ENCODE results near the gene ARHGEF10L.
A peak's percentile ranks its signal among the peaks of the same experiment; 100 is the strongest.
"Not testable (repeated sequence)": the region's sequence is repeated elsewhere in the genome, so short reads cannot be mapped to it uniquely, and the experiment has no call there.

The ARHGEF10L gene, protein sequence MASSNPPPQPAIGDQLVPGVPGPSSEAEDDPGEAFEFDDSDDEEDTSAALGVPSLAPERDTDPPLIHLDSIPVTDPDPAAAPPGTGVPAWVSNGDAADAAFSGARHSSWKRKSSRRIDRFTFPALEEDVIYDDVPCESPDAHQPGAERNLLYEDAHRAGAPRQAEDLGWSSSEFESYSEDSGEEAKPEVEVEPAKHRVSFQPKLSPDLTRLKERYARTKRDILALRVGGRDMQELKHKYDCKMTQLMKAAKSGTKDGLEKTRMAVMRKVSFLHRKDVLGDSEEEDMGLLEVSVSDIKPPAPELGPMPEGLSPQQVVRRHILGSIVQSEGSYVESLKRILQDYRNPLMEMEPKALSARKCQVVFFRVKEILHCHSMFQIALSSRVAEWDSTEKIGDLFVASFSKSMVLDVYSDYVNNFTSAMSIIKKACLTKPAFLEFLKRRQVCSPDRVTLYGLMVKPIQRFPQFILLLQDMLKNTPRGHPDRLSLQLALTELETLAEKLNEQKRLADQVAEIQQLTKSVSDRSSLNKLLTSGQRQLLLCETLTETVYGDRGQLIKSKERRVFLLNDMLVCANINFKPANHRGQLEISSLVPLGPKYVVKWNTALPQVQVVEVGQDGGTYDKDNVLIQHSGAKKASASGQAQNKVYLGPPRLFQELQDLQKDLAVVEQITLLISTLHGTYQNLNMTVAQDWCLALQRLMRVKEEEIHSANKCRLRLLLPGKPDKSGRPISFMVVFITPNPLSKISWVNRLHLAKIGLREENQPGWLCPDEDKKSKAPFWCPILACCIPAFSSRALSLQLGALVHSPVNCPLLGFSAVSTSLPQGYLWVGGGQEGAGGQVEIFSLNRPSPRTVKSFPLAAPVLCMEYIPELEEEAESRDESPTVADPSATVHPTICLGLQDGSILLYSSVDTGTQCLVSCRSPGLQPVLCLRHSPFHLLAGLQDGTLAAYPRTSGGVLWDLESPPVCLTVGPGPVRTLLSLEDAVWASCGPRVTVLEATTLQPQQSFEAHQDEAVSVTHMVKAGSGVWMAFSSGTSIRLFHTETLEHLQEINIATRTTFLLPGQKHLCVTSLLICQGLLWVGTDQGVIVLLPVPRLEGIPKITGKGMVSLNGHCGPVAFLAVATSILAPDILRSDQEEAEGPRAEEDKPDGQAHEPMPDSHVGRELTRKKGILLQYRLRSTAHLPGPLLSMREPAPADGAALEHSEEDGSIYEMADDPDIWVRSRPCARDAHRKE (N-terminal part only)

DNA sequence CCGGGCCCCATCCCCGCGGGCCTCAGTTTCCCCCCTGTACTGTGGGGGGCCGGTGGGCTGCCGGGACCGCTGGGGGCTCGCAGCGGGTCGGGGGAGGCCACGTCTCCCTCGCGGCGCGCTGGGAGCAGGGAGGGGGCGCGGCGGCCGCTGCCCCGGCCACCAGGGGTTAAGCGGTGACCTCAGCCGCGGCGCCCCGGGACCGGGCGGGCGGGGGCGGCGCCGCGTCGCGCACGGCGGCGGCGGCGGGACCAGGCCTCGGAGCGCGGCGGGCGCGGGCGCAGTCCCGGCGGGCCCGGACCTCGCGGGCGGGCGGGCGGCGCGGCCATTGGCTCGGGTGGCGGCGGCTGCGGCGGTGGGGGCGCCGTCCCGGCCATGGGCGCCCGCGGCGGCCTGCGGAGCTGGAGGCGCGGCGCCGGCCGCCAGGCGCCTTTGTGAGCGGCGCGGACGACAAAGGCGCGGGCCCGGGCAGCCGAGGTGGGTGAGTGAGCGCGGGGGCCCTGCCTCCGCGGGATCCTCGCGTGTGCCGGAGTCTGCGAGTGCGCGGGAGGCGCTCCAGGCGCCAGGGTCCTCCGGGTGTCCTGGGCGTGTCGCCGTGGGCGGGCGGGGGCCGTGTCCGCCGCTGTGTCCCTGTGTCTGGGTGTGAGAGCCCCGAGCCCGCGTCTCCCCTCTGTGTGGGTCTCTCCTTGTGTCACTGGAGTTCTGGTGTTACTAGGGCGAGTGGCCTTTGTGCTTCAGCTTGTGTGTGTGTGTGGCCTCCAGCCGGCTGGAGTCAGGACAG, at the start of gene ARHGEF10L:
TSS of gene ARHGEF10L (plus strand) at position 222 of the 778 bp plus-strand sequence. CDS start 40,898 bp downstream, outside the sequence.
- DNase-seq (ENCODE audit: low read depth in 2 of 2): no peak

DNA sequence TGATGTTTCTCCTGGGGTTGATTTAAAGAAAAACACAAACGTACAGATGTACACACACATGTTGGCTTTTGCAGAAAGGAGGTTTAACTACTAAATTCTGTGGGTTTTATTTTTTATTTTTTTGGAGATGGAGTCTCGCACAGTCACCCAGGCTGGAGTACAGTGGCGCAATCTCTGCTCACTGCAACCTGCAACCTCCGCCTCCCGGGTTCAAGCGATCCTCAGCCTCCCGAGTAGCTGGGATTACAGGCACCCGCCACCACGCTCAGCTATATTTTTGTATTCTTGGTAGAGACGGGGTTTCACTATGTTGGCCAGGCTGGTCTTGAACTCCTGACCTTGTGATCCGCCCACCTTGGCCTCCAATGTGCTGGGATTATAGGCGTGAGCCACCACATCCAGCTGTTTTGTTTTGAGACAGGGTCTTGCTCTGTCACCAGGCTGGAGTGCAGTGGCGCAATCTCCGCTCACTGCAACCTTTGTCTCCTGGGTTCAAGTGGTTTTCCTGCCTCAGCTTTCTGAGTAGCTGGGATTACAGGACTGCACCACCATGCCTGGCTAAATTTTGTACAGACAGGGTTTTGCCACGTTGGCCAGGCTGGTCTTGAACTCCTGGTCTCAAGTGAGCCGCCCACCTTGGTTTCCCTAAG, 49.6 kb upstream of the ARHGEF10L start:
- not testable (repeated sequence) for DNase-seq (ENCODE audit: low read depth in 2 of 2)

DNA sequence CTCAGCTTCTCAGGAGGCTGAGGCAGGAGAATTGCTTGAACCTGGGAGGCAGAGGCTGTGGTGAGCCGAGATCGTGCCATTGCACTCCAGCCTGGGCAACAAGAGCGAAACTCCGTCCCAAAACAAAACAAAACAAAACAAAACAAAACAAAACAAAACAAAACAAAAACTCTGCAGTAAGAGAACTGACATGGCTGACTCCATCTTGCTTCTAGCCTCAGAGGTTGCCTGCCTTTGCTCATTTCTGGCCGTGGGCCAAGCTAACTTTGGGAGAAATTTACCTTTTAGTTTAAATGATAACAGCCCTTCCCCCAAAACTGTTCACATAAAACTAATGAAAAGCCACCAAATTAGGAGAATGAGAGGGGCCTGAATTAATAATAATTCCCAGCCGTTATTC, 48.8 kb upstream of the ARHGEF10L start:
- DNase-seq (ENCODE audit: low read depth in 2 of 2): not testable (repeated sequence)

DNA sequence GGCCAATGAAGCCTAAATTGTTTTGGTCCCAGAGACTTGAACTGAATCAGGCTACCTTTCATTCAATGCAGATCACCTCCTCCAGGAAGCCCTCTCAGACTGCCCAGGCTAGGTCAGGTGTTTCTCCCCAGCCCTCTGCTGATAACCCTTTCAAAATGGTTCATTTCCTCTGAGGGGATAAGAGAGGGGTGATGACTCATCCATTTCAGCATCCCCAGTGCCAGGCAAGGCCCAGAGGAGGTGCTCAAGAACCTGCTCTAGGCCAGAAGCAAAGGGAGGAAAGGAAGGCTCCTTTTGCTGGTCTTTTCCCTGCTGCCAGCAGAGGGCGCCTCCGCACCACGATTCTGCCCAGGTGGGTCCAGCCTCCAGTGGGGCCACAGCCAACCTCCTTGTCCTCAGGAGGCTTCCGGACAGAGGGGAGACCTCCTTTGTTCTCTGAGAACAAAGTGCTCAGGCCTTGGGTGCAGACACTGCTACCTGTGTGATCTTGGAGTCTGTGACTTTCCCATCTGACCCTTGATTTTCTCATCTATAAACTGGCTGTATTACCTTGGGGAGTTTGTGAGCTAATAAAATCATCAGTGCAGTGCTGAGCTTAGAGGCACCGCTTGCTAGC, 45.3 kb upstream of the ARHGEF10L start:
- DNase-seq (ENCODE audit: low read depth in 2 of 2): peak; percentile 16 to 41

DNA sequence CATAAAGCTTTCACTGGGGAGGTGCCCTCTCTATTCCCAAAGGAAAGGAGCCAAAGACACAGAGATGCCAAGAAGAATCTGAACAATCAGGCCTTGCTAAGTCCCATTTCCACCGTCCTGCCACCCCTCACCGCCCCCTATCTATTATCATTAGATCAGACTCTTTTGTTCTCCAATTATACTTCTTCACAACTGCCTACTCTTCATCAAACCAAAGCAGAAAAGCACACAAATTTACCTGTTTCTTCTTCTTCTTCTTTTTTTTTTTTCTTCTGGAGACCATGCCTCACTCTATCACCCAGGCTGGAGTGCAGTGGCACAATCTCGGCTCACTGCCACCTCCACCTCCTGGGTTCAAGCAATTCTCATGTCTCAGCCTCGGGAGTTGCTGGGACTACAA, 43.1 kb upstream of the ARHGEF10L start:
- no peak for DNase-seq (ENCODE audit: low read depth in 2 of 2)

DNA sequence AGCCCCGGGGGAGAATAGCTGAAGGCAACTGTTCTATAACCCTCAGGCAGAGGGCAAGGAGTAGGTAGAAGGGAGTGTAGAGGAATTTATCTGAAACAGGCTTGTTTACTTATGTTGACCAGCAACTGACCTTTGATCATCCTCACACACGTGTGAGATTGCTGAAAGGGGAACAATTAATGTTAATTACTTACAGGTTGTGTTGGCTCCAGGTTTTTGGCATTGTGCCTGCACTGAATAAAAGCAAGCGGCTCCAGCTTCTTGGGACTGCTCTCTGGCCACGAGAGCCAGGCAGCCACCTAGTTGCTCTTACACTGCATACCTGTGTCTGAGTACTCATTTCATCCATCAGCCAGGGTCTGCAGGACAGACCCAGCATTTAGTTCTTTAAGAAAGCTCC, 41.3 kb upstream of the ARHGEF10L start:
- no peak for DNase-seq (ENCODE audit: low read depth in 2 of 2)

DNA sequence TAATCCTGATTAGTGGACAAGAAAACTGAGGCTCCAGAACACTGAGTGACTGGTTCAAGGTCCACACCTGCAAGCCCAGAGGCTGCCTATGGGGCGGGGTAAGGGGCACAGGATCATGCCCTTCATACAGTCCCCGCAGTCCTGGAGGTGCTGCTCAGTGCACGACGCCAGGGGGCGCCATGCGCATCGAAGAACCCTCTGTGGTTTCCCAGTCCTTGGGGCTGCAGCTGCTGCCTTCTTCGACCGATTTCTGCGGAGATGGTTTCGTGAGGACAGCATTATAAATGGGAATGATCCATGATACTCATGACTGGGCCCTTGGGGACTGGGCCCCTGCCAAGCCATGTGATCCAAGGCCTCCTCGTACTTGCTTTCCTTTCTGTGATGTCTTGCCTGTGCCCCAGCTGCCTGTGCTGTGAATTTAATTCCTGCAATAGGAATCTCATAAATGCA, 37.1 kb upstream of the ARHGEF10L start:
- peak in 1 of 2 donors; percentile 8 for DNase-seq (ENCODE audit: low read depth in 2 of 2)

DNA sequence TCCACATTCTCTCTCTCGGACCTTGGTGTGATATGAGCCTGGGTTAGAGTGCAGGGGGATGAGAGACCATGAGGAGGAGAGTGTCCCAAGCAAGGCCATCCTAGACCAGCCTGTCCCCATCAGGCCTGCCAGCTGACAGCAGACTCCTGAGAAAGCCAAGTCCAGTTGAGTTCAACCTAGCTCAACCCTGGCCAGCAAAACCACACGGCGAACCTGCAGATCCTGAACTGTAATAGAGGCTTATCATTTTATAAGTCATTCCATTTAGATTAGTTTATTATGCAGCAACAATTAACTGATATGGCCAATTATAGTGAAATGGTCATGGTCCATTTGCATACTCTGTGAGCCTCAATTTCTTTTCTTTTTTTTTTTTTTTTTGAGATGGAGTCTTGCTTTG, 36.4 kb upstream of the ARHGEF10L start:
- no peak for DNase-seq (ENCODE audit: low read depth in 2 of 2)

DNA sequence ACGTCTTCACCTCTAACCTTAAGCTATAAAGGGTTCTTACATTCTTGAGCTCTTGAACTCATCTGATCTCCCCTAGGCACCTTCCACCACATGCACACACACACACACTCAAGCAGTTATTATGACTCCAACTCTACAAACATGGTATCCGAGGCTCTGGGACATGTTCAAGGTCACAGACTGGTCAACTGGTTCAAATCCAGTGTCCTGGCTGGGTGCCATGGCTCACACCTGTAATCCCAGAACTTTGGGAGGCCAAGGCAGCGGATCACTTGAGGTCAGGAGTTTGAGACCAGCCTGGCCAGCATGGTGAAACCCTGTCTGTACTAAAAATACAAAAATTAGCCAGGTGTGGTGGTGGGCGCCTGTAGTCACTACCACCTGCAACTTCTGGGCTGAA, 32.3 kb upstream of the ARHGEF10L start:
- not testable (repeated sequence) for DNase-seq (ENCODE audit: low read depth in 2 of 2)

DNA sequence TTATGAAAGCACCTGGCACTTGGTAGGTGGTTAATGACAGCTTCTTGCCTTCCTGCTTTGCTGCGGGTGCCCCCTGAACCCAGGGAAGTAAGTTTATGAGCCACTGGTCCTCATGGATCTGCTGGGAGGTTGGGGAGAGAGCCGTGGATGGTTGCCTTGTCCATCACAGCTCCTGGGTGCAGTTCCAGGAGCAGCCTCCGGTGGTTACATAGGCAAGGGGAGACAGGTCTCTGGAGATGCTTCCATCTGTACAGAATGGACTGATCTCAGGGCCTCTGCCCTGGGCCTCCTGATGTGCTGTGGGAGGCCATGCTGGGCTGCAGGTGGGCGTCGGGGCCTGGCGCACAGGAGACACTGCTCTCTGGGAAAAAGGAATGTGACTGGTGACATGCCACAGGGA, 31.6 kb upstream of the ARHGEF10L start:
- DNase-seq (ENCODE audit: low read depth in 2 of 2): no peak

DNA sequence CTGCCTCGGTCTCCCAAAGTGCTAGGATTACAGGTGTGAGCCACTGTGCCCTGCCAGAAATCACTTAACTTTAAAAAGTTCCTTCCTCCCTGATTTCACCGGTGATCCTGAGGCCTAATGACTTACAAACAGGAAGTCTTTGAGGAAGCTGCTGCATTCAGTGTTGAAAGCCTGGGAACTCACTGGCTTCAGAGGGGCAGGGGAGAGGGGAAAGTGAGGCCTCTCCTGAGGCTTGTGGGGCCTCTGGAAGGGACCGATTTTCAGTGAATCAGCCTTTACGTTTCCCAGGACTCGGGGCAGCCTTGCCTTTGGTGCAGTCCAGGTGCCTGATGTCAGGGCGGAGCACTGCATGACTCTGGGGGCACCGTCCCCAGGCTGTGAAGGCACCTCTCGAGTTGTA, 30.1 kb upstream of the ARHGEF10L start:
- no peak for DNase-seq (ENCODE audit: low read depth in 2 of 2)

DNA sequence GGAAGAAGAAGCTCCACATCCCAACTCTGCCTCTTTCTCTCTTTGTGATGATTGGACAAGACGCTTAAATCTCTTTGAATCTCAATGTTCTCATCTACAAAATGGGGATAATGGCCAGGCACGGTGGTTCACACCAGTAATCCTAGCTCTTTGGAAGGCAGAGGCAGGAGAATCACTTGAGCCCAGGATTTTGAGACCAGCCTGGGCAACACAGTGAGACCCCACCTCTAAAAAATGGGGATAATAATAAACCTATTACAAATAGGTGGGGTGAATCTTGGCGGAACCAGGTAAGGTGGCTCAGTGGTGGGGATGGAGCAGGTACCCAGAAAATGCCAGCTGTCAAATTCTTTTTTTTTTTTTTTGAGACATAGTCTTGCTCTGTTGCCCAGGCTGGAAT, 29.4 kb upstream of the ARHGEF10L start:
- DNase-seq (ENCODE audit: low read depth in 2 of 2): no peak

DNA sequence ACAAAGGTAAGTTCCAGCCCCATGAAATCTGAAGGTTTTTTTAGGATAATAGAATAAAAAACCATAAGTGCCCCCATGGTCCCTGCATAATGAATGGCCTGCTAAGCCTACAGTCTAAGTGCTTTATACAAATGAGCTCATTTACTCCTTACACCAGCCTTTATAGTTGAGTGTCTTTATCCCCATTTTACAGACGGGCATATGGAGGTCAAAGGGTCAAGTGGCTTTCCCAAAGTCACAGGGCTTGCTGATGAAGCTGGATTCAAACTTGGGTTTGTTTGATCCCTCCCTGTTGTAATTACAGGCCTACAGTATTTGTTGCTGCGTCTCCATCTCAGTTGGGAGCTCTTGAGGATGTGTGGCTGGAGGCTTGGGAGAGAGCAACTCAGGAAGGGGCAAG, 28.3 kb upstream of the ARHGEF10L start:
- no peak for DNase-seq (ENCODE audit: low read depth in 2 of 2)

DNA sequence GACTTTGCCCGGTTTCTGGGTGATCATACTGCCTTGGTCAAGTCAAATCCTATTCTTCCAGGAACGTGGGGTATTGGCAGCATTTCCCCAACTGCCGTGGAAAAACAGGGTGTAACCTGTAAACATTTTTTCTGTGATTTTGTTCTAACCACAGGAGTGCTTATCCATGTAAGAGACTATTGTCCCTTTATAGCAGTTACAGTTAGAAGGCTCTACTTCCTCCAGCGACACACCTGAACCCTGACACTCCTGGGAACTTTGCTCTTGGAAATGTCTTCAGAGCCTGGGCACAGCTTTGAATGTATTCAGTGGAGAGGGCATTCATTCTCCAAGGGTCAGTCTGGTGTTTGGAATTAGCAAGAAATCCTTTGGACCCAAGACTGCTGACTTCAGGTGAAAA, 26.4 kb upstream of the ARHGEF10L start:
- no peak for DNase-seq (ENCODE audit: low read depth in 2 of 2)

DNA sequence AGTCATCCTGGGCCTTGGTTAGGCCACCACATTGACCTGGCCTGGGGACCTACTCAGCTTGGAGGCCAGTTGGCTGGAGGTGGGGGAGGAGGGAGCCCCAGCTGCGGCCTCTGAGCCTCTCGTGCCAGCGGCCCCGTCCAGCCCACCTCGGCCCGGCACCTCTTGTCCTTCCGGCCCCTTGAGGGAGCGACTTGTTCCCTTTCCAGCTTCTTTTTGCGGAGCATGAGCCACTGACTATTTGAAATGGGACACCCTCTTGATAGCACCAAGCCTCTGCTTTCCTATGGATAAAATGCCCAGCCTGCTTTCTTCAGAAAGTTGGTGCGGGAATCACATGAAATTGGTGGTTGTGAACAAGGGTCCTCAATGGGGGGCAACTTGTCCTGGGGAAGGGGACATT, 24.7 kb upstream of the ARHGEF10L start:
- no peak for DNase-seq (ENCODE audit: low read depth in 2 of 2)

DNA sequence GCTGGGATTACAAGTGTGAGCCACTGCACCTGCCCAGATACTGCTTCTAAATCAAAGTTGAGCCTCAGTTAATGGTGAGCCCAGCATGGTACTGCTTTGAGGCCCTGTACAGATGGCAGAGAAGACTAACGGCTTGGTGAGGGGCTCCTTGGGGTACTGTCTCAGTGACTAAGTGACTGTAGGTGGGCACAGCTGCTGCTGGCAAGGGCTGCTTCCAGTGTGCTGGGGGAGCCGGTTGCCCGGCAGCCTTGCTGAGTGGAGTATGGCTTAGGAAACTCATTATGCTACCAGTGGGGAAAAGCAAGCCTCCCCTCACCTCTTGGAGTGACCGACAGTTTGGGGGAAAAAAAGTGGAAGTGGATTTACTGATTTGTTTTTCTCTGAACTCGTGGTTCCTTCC, 23.6 kb upstream of the ARHGEF10L start:
- DNase-seq (ENCODE audit: low read depth in 2 of 2): no peak

DNA sequence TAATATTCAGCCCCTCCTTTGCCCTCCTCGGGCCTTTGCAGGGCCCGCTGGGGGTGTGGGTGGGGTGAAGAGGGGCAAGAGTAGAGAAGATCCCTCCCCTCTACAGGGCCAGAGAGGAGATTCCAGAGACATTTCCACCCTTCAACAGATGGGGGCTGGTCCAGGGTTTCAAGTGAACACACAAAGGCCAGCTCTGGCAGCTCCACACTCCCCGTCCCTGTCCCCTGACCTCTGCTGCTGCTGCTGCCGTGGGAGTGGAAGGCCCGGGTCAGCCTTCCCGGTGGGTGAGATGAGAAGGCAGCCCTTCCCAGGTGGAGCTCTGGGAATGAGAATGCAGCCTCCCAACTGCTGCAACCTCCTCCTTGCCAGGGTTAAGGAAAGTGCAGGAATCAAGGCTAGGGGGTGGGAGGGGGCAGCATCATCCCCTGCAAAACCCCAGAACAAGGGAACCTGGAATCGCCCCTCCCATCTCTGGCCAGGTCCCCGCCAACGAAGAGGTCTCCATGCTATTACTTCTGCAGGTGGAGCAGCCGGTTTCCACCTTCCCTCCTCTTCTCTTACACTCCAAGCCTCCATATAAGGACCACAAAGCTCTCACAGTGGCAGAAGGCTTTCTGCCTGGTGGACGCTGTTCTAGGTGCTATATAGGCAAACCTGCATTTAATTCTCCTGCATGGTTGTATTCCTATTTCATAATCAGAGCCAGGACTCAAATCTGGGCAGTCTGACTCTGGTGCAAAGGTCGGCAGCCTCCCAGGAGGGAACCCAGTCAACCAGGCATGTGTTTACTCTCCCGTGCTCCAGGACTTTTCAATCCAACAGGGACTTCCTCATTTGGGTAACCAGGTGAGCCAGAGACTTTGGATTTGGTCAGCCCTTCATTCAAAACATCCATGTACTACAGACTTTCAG, 22.9 kb upstream of the ARHGEF10L start:
- no peak for DNase-seq (ENCODE audit: low read depth in 2 of 2)

DNA sequence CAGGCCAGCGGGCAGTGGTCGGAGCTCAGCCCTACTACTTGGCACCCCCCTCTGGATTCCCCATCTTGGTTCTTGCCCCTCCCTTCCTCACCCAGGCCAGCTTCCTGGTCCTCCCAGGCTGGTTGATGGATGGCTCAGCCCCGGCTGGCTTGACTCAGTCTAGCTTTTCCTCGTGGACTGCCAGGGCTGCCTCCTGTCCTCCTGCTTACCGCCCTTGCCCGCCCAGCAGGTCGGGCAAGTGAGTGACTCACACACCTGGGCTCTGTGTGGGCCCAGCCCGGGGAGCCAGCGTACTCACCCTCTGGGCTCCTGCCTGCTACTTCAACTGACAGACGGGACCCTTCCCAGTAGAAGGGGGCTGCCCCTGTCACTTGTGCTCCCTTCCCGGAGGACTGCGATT, 19.5 kb upstream of the ARHGEF10L start:
- DNase-seq (ENCODE audit: low read depth in 2 of 2): no peak
